HG02938 (cell line): ENCODE results near the gene SLC22A23.

Experiments
- ATAC-seq: cut with Tn5 transposase; IDR thresholded peaks from one replicate; pipeline ENCODE4 v1.9.1; 2021; ENCODE audit warnings: mild to moderate bottlenecking, moderate library complexity; ENCODE audit not compliant: unreplicated experiment

Gene SLC22A23

DNA sequence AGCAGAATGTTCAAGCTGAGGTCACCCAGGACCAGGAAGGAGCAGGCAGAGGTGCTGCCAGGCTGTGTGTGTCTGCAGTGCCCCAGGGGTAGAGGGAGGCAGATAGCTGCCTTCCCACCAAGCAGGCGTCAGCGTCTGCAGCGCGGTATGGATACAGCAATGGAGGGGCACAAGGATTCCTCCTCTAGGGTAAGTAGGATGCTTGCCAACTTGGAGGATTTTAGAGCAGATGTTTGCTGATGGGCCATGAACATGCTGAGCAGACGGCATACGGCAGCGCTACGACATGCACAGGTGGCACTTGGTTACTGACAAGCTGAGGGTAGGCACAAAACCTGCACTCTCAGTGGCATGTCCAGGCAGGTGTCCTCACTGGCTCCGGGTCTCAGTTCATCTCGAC lies 150.0 kb downstream of the SLC22A23 start:
- no peak for ATAC-seq

DNA sequence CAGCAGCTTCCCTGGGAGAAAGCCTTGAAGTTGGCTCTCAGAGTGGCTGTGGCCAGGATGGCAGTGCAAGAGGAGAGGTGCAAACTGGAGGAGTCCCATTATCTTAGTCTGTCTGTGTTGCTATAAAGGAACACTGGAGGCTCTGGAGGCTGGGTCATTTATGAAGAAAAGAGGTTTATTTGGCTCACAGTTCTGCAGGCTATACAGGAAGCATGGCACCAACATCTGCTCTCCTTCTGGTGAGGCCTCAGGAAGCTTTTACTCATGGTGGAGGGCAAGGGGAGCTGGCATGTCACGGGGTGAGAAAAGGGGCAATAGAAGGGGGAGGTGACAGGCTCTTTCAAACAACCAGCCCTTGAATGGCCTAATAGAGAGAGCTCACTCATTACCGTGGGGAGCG lies 151.0 kb downstream of the SLC22A23 start:
- no peak for ATAC-seq

DNA sequence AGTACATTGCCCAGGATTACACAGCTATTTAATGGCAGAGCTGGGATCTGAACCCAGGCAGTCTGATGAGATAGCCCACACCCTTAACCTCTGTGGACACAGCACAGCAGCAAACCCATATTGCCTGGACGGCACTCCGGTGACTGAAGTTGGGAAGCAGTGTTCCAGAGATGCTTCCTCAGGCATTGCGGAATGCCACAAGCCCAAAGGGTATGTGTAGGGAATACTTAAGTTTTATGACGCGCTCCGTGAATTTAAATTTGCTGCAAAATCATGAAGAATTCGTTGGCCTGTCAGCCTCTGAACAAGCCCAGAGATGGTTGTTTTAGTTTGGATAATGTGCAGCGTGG lies 151.7 kb downstream of the SLC22A23 start:
- no peak for ATAC-seq

DNA sequence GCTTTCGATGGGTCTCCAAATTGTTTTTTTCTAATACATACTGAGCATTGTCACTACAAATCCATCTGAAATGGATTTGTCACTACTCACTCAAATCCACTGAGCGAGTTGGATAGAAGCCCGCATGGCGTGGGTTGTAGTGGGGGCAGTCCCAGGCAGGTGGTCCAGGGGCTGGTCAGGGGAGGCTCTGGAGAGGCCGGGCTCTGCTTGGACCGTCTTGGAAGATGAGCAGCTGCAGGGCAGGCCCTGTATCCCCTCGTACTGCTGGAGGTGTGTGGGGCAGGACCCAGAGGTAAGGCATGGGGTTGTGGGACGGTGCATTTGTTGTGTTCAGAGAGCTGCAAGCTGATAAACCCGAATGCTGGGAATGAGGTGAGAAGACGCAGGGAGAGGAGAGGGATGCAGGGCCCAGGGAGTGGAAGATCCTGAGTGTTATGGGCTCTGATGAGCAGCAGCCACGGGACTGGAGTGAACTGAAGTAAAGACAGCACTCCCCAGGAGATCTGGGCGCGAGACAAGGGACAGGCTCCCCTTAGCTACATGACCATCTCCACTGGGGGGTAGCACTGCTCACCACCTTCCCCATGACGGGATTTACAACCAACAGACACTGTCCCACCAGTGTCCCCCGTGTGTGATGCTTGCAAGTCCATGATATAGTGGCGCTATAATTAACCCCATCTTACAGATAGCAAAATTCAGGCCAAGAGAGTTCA lies 152.2 kb downstream of the SLC22A23 start:
- no peak for ATAC-seq

DNA sequence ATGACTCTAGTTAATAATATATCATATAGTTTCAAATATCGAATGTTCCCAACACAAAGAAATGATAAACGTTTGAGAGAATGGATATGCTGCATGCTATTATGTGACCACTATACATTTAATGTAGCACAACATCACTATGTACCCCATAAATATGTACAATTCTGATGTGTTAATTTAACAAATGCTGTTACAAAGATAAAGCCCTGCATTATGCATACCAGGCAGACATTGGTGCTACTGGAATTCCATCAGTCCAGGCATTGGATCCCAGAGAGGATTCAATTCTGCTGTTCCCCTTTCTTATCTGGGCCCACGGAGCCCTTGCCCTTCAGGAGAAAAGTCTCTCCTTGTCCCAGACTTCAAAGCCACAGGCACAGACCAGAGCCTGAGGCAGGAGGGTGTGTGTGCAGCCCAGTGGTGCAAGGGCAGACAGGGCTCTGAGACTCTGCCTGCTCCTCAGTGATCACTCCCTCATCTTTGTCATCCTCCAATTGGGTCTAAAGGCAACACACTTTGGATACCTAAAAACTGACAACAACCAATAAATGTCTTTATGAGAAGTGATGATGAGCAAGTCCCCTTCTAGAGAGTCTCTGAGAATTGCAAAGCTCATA lies 152.9 kb downstream of the SLC22A23 start:
- no peak for ATAC-seq

DNA sequence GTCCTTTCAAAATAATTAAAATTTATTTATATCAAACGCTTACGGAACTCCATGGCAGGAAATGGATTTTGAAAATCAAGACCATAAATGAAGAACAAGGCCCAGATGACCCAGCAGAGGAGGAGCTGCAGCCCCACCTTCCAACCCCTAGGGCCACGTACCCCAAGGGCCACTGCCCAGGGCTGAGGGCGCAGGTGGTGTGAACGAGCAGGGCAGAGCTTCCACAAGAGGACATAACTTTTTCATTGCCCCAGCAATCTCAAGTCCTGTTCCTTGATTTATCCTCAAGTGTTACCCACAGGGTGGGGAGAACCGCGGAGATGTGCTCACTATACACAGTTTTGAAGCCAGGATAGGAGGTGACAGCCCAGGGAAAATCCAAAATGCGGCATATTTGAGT lies 155.3 kb downstream of the SLC22A23 start:
- no peak for ATAC-seq

DNA sequence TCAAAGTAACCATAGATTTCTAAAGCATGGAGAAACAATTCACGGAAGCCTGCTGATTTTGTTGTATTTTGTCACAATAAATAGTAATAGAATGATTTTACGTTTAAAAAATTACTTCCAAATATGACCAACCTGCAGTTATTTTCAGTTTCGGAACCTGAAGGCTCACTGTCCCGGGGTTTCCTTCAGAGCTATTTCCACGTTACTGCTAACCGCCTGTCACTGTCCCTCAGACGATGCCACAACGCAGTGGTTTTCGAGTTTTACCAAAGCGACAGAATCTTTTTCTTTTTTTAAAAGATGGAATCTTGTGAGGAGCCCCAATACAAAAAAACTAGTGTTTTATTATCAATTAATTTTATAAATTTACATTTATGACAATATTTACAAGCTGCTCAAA lies 157.6 kb downstream of the SLC22A23 start:
- ATAC-seq, result no peak

DNA sequence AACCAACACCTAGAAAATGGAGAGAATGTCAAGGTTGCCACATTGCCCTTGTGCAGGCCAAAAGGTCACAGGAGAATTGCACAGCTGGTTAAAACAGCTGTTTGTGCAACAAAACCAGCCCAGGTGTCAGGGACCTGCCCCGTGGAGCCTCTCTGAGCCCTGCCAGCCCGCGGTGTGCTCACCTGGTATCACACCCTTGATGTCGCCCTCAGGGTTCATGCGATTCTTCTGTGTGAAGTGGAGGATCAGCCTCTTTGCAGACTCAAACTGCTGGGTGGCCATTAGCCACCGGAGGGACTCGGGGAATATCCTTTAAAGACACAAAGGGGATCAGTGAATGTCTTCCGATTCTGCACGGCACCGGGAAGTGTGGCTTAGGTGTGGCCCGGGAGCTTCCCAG lies 158.9 kb downstream of the SLC22A23 start:
- no peak for ATAC-seq

DNA sequence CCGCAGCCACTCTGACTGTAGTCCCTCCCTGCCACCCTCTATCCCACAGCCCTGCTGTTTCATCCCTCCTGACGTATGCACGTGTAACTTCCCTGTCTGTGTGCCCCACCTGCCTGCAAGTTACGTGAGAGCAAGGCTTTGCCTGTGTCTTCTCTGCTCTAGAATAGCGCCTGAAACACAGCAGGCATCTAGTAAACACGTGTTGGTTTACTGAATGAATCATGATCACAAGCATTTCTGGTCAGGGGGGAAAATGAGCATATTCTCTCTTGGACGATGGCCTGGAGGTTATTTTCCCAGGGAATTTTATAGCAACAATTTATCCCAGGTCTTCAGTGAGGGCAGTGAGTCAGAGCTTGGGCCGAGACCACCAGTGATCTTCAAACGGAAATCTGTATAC lies 159.8 kb downstream of the SLC22A23 start:
- no peak for ATAC-seq

DNA sequence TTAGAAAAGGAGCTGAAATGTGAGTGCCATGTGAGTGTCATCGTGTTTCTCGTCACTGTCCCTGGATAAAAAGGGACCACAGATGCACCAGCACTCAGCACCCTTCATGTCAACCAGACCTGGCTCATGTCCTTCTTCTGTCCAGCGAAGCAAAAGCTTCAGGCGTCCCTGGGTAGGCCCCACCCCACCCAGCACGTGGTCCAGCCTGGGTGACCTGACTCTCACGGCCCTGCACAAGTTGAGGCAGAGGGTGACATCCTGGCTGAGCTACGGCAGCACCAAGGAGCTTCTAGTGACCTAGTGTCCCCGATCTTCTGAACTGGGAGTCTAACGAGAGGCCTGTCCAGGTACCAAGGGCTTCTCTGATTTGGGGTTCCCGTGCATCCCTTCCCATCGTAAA lies 160.3 kb downstream of the SLC22A23 start:
- ATAC-seq, result no peak

DNA sequence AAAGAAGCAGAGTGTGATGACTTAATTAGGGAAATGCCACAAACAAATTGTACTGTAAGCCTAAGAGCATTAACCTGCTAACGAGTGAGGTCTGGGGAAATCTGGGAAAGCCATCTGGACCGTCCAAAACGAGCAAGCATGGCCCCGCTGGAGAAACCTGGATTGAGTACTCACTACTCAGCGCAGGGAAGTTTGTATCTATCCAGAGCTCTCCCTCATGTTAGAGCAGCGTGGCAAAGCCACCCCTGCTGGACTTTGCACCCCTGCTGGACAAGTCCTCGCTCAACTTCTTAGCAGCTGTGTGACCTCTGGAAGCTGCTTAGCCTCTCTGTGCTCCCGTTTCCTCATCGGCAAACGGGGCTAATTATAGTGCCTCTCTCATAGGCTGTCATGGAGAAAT lies 160.8 kb downstream of the SLC22A23 start:
- no peak for ATAC-seq

DNA sequence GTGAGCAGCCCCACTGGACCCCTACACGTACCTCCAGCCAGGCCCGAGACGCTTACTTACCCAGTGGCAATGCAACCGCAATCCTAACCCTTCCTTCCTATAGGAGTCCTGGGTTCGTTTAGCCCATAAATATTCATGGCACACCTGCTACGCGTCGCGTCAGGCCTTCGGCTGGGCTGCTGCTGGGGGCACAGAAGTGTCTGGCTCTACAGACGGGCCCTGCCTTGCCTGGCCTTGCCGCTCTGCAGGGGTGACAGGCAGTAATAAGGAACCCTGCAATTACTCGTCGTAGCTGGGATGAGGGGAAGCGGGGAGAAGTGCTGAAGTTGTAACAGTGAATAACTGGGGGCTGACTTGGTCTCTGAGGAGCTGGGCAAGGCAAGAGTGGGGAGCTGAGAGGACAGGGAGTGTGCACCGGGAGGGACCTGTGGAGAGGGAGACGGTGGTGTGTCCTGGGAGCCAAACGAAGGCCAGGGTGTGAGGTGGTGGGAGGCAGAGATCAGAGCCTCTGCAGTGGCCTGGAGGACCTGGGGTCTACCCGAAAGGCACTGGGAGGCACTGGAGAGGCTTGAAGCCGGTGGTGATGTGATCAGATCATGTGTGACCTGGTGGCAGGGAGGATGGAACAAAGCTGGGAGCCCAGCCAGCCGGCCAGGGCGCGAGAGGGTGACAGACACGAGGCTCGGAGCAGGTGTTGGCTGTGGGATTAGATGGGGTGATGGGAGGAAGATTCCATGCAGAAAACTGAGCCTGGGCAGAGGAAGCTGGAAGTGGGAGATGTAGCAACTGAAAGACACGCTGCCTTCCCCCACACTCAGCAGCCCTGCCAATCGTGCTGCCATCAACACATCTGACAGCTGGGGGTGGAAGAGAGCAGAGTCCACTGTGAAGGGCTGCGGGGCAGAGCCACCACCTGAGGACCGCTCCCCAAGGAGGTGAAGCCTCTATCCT lies 161.7 kb downstream of the SLC22A23 start:
- no peak for ATAC-seq

DNA sequence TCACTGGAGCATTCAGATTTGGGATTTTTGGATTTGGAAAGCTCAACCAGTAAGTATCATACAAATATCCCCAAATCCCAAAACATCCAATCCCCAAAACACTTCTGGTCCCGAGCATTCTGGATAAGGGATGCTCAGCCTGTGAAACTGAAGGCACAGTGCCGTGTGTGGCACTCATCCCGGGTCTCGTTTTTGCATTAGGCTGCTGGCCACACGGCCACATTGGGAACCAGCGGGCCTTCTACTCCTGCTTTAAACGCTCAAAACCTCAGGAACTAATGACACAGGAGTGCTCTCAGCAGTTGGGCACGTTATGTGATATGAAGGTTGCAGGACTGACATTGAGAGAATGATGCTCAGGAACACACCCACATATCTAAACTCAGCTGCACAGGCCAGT lies 162.5 kb downstream of the SLC22A23 start:
- no peak for ATAC-seq

DNA sequence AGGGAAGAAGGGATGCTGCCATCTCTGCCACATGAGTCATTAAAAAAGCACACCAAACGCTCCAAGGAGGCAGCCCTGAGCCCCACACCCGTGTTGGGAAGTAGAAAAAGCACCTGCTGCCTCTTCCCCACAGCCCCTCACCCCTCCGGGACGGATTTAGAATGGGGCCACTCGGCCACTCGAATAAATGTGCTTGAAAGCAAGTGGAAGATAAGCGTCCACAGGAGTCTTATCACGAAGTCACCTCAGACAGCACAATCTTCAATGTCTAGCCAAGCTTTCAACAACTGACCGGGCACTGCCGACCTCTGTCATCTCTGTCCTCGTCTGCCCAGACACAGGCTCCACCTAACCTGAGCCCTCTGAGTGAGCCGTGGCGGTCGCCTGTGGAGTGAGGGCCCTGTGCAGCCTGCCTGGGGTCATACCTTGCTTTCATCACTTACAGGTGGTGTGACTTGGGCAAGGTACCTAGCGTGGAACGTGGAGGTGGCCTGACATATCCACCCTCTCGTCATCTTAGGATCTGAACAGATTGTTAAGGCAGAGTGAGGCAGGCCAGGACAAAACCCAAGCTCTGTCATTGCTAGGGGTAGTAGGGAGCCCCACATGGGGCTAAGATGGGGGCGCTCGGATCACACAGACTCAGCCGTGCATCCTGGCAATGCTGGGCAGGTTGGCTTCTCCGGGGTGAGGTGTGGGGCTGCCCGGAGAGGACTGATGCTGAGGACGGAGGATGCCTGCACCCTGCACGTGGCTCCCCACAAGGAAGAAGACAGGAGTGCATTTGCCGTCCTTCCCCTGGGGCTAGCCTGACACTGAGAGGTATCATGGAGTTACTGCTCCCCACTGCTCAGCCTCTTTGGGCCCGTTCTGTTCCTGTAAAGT lies 163.3 kb downstream of the SLC22A23 start:
- no peak for ATAC-seq

DNA sequence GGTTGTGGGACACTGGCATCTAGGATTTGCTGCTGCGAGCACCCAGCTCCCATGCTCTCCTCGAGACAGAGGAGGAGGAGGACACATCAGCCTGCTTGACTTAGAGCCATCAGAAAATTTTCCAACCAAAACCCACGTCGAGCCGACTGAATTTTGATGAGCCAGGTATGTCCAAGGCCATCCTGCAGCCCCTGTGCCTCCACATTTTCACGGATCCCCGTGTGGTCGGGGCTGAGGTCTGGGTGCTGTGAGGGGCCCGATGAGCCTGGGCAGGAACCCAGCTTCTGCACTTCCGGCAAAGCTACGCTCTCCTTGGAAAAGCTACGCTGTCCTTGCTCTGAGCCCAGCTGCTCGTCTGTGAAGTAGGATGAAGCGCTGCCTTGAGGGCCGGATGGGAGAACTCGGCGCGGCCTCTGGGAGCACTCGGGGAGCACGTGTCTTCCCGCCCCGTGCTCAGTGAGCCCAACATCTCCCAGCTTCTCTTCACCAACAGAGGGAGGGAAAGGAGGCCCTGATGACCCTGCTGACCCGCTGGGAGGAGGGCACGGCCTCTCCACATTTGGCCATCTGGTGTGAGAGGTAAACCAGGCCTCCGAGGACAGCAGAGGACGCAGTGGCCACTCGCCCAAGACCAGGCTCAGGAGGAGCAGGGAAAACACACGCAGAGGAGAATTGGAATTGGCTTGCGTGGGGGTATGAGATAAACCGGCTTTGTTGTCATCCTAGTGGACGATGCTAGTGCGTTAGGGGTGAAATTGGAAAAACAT lies 164.2 kb downstream of the SLC22A23 start:
- ATAC-seq, result no peak

DNA sequence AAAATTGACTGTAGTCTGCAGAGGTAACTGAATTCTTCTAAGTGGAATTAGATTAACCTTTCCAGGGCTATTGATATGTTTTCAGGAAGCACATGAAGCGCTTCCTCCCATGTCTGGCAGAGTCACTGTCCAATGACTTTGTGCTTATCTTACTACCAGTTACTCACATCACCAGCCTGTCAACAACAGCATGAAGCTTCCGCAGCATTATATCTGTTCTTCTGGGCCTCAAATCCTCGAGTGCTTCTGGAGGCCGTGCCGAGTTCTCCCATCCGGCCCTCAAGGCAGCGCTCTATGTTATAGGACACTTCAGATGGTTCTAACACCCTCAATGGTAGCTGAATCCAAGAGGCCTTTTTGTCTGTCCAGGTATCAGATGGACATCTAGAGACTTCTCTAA lies 164.9 kb downstream of the SLC22A23 start:
- no peak for ATAC-seq

DNA sequence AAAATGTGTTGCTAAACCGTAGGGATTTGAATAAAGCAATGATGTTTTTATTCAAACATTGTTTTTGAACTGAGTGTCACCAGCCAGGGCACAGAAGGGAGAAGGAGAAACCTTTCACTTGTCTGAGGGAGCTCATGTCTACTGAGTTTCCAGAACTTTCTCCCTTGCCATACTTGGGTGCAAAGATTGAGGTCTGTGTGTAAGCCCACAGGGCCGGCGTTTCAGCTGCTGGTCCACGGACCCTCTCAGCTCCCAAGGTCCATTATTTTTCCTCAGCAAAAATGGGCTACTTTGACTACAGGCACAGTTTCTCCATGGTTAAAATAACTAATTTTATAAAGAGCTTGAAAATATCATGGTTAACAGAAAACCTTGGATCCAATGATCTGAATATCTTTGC lies 165.5 kb downstream of the SLC22A23 start:
- ATAC-seq, result no peak

DNA sequence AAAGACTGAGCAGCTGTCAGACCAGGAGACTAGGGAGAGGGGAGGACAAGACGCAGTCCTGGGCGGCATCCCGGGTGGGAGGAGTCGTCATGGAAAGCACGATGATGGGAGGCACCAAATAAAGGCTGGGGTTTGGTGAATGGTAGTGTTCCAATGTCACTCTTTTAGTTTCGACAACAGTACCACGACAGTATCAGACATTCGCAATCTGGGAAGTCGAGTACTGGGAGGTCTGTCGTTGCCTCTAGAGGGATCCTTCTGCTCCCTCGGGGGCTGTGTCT lies 166.0 kb downstream of the SLC22A23 start:
- ATAC-seq, result no peak

DNA sequence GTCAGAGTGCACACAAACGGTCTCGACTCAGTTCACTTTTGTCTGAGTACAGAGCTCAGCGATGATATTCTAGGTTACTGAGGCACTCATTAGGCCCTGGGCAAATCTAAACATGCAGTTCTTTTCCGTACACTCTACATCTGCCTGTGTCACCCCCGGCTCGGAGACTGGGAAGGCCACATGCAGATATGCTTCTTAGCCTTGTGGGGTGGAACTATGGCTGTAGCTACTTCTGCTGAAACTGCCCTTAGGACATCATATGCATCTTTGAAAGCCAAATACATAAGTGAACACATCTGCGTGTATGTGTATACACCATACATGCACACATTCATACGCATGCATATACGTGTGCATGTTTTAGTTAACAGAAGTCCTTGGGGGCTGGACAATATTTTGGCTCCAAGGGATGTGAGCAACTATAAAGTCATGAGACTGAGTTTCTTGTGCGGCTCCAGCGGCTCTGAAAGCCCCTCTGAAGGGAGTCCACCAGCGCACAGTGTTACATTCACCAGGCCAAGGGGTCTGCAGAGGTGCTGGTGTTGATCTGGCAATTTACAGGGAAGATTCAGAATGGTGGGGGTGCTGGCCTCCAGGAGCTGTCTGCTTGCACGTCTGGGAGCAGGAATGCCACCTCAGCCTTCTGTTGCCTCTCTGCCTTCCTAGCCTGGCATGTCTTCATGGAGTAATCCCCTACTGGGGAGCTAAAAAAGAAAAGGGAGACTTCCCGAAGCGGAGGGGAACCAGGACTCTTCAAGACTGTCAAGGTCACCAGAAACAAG lies 166.5 kb downstream of the SLC22A23 start:
- no peak for ATAC-seq

DNA sequence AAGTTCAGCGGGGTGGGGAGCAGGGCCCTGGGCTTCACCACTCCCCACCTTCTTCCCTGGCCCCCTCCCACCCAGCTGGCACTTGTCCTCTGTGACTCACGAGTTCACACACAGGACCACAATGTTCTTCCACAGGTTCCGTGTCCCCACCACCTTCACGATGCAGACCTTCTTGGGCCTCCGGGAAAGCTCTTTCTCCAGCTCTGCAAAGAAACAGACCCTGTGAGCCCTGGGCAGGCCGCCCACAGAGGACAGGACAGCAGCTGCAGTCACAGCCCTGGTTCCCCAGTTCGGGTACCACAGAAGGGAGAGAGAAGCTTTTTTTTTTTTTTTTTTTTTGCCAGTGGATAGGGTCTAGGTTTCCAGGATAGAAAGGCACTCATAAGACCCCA lies 167.2 kb downstream of the SLC22A23 start:
- ATAC-seq, result no peak
